NCI-H146 (cell line): ENCODE results near the gene CYP3A5.
"Not testable (repeated sequence)": the region's sequence is repeated elsewhere in the genome, so short reads cannot be mapped to it uniquely, and the experiment has no call there.

Source experiments
- DNase-seq: peaks from one replicate; lab custom pipeline; 2025; lab: John Stamatoyannopoulos, UW

Gene CYP3A5

GRCh38 chr7:99642027-99642426 is 37.8 kb downstream of the CYP3A5 start:
- no peak for DNase-seq

- DNase-seq = peak; percentile 27
These were observed 40.5 kb downstream of the CYP3A5 start for GRCh38 chr7:99639267-99639666.

GRCh38 chr7:99638731-99639130 is 41.1 kb downstream of the CYP3A5 start:
- peak; percentile 13 for DNase-seq

DNA sequence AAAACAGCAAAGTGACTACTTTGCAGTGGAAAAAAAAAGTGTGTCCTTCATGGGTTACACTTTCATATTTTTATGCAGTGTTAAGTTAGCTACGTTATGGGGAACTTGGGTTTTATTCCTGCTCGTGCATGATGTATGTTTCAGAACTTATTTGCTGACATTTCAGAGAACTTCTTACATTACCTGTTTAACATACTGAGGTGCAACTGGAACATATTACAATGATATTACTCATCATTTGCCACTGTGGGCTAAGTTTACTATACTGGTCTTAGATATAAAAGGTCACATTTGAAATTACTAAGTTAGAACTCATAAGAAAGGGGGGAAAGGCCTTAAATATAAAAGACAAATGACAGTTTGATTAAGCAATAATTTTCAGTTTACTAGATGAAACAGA is 42.4 kb downstream of the CYP3A5 start:
- DNase-seq = not testable (repeated sequence)

DNA sequence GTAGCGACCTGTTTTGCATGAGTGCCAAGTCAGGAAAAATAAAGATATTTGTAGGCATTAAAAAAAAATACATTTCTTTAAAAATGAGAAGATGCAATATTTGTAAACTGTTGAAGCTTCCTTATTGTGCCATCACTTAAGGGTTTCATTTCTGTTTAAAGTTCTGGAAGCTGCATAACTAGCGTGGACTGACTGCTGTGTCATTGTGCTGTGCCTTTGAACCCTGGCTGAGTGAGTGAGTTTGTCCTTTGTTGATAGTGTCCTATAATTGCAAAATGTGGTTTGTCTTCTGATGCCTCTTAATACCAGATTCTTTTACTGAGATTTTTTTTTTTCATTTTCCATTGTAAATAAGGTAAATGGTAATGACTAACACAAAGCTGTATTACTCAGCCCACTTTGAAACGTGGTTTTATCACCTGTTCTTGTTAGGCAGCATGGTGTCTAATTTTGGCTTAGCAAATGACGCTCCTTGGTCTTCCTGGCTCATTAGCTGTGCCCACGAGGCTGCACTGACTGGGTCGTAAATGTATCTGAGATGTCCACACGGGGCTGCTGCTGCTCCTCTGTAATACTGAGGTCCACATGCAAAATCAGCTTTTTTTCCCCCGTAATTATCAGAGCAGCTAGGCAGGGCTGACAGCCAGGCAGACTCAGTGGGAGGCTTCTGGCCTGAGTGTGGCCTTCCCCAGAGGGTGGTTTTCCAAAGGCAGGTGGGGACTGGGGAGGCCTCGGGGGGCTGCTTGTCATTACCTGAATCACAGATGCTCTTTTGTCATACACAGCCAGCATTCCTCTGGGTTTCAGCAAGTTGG is 48.3 kb downstream of the CYP3A5 start:
- DNase-seq = peak; percentile 82

DNA sequence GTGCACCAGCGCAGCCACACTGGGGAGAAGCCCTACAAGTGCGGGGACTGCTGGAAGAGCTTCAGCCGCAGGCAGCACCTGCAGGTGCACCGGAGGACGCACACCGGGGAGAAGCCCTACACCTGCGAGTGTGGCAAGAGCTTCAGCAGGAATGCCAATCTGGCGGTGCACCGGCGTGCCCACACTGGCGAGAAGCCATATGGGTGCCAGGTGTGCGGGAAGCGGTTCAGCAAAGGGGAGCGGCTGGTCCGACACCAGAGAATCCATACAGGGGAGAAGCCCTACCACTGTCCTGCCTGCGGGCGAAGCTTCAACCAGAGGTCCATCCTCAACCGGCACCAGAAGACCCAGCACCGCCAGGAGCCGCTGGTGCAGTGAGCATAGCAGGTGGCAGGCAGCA is 50.2 kb downstream of the CYP3A5 start:
- DNase-seq = no peak

- no peak for DNase-seq
These were observed 51.0 kb downstream of the CYP3A5 start for GRCh38 chr7:99628471-99629465.

- no peak for DNase-seq
These were observed 52.3 kb downstream of the CYP3A5 start for GRCh38 chr7:99627513-99627912.

- no peak for DNase-seq
These were observed 53.1 kb downstream of the CYP3A5 start for GRCh38 chr7:99626661-99627060.

- DNase-seq = no peak
These were observed 53.8 kb downstream of the CYP3A5 start for GRCh38 chr7:99625961-99626360.

GRCh38 chr7:99625321-99625720 is 54.5 kb downstream of the CYP3A5 start:
- DNase-seq = no peak

GRCh38 chr7:99624484-99624883 is 55.3 kb downstream of the CYP3A5 start:
- DNase-seq = no peak

DNA sequence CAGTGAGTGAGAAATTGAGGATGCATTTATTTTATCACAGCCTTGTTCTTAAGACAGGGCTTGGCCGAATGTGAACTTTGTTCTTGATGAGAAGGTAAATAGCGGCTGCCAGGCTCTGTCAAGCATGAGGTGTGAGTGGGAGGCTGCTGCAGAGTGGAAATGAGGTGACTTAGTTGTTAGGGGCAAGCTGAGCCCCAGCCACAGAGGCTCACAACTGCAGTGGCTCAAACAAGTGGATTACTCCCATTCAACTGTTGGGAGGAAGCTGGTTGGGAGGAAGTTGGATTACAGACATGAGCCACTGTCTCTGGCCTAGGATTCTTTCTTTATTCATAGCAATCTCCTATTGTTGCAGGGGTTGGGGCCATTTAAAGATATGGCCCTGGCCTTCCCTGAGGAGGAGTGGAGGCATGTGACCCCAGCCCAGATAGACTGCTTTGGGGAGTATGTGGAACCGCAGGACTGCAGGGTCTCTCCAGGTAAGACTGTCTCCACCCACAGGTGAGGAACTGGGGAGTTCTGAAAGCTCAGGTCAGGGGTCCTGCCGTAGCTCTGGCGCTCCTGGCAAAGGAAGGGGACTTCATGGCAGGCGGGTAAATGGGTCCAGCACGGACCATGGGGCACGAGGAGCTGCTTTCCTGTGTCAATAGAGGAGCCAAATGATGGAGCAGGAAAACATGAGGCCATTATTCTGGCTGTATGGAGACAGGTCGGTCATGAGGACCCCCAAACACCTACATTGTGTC is 55.9 kb downstream of the CYP3A5 start:
- DNase-seq = no peak

GRCh38 chr7:99623091-99623693 is 56.6 kb downstream of the CYP3A5 start:
- no peak for DNase-seq

GRCh38 chr7:99622596-99622995 is 57.2 kb downstream of the CYP3A5 start:
- no peak for DNase-seq

GRCh38 chr7:99621271-99621670 is 58.5 kb downstream of the CYP3A5 start:
- DNase-seq = no peak

DNA sequence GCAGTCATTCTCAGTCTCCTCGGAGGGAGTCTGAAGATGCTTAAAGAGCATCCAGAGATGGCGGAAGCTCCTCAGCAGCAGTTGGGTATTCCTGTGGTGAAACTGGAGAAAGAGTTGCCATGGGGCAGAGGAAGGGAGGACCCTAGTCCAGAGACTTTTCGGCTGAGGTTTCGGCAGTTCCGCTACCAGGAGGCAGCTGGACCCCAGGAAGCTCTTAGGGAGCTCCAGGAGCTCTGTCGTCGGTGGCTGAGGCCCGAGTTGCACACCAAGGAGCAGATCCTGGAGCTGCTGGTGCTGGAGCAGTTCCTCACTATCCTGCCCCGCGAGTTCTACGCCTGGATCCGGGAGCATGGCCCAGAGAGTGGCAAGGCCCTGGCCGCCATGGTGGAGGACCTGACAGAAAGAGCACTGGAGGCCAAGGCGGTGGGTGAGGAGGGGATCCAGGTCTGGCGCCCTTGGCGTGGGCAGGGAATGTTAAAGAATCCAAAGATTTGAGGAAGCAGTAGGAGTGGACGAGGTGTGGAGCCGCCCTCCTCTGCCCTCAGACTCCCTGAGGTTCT is 60.1 kb downstream of the CYP3A5 start:
- no peak for DNase-seq

GRCh38 chr7:99618726-99619125 is 61.1 kb downstream of the CYP3A5 start:
- DNase-seq = no peak

DNA sequence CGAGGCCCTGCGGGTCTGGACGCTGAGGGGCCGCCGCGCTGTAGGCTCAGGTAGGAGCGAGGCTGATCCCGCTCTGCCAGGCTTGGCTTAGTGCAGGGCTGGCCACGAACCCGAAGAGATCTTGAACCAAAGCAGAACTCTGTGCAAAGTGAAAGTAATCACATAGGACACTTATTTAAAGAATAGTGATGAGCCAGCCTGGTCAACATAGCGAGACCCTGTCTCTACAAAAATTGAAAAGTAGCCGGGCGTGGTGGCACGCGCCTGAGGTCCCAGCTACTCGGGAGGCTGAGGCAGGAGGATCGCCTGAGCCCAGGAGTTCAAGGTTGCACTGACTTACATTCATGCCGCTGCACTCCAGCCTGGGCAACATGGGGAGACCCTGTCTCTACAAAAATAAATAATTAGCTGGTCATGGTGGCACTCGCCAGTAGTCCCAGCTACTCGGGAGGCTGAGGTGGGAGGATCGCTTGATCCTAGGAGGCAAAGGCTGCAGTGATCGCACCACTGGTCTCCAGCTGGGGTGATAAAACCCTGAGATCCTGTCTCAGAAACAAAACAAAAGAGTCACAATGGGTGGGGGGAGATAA is 62.5 kb downstream of the CYP3A5 start:
- DNase-seq = no peak

GRCh38 chr7:99616359-99617191 is 63.2 kb downstream of the CYP3A5 start, which contains the start of gene ZSCAN25:
TSS of gene ZSCAN25 (plus strand) at chr7:99616946. CDS start at chr7:99619607, 2,661 bp downstream.
- peak; percentile 93 for DNase-seq
